Prostate gland (tissue), 2 donors: Measurements from ENCODE around the gene SUCLG2.

Source experiments
- CTCF ChIP-seq, 4 experiments: fragments of 200-600 bp in 2 of 4; fragments of 450-650 bp in 2 of 4; sonication (generic) in 2 of 4; IDR thresholded peaks; 1 replicate in 3 of 4; 2 replicates in 1 of 4; pipeline ENCODE4 v1.5.1; 2016 to 2019; ENCODE audit warnings: antibody characterized with exemption in 4 of 4, mild to moderate bottlenecking in 2 of 4, moderate library complexity in 2 of 4
- POLR2A ChIP-seq: fragments of 450-650 bp; IDR thresholded peaks from one replicate; pipeline ENCODE4 v1.6.1; 2016; ENCODE audit warnings: antibody characterized with exemption, mild to moderate bottlenecking
- POLR2AphosphoS5 ChIP-seq: sonication (generic); formaldehyde crosslinking; IDR thresholded peaks from one replicate; pipeline ENCODE4 v1.6.1; 2017; ENCODE audit warnings: antibody characterized with exemption

GRCh38 chr3:67561667-67562394 lies 92.6 kb downstream of the SUCLG2 start:
- TF ChIP-seq POLR2A (no peak), CTCF (IDR thresholded peaks at IDR 0.05) (no peak), POLR2AphosphoS5 (no peak)
